ENCODE data around the gene SPINT4. TPM values are rescaled to one million over a fixed set of nuclear protein-coding genes. Genes with fewer than 3 reads are reported as not detected.
"Not testable (repeated sequence)": the region's sequence is repeated elsewhere in the genome, so short reads cannot be mapped to it uniquely, and the experiment has no call there.

The SPINT4 gene
- polyA plus RNA-seq, 1 donor (not counting 4 experiments of a cell fraction or from before 2014, with no cell fraction given) = not detected

- no peak within 1 kb of the TSS for H3K27ac ChIP-seq (ENCODE audit: control insufficient read depth, insufficient read depth, low read length)
- no peak within 1 kb of the TSS for H3K4me2 ChIP-seq (ENCODE audit: control insufficient read depth, extremely low read depth, insufficient read depth, low read depth, low read length)
- dilution Hi-C loops (cut with MboI; ENCODE audit: extremely low pct_ligation_motif_present, low sequenced_read_pairs) = no loop called here
- no peak within 1 kb of the TSS for H3K9ac ChIP-seq (ENCODE audit: control insufficient read depth, extremely low read depth, insufficient read depth, low read length)
- DNase-seq (ENCODE audit: low read depth, low spot score) (no peak), FAIRE-seq (no peak)
- no peaks in the 10 kb centered on the region for H3K36me3 ChIP-seq (ENCODE audit: control insufficient read depth in 2 of 2, extremely low read depth in 1 of 2, insufficient read depth in 2 of 2, low read length in 2 of 2)
- no peak for TF ChIP-seq EZH2 (IDR thresholded peaks at IDR 0.05; ENCODE audit: low read length)
- no peak for TF ChIP-seq CTCF (optimal IDR thresholded peaks at IDR 0.05 in 1 of 3, IDR thresholded peaks at IDR 0.05 in 1 of 3, conservative IDR thresholded peaks at IDR 0.05 in 1 of 3; ENCODE audit: extremely low read depth in 1 of 3, insufficient read depth in 2 of 3, low read length in 3 of 3)
- no peaks in the 10 kb centered on the region for H3K9me1 ChIP-seq (ENCODE audit: control insufficient read depth, extremely low read depth, insufficient read depth, low read length)
- no peaks in the 10 kb centered on the region for H3K9me3 ChIP-seq (ENCODE audit: control insufficient read depth, low read depth, low read length)
- H3K4me3 ChIP-seq (ENCODE audit: control insufficient read depth in 2 of 3, extremely low read depth in 1 of 3, insufficient read depth in 2 of 3, low read depth in 1 of 3, low read length in 3 of 3) = no peak within 1 kb of the TSS
- no peaks in the 10 kb centered on the region for H3K4me1 ChIP-seq (ENCODE audit: control insufficient read depth, extremely low read depth, insufficient read depth, low read length)
- H4K20me1 ChIP-seq (ENCODE audit: control insufficient read depth, extremely low read depth, insufficient read depth, low read length) = no peaks in the 10 kb centered on the region
- H3K27me3 ChIP-seq (ENCODE audit: control insufficient read depth, extremely low read depth, insufficient read depth, low read length) = no peaks in the 10 kb centered on the region
- H2AFZ ChIP-seq (ENCODE audit: control insufficient read depth, low read length) = no peak within 1 kb of the TSS
- H3K79me2 ChIP-seq (ENCODE audit: control insufficient read depth, insufficient read depth, low read length) = no peaks in the 10 kb centered on the region
Observed at GRCh38 chr20:45701873-45702272, 20.3 kb upstream of the SPINT4 start, which contains the start of gene WFDC13. Gene WFDC13 (plus strand): TSS chr20:45702038. CDS start chr20:45702124, 86 bp downstream.

GRCh38 chr20:45704969-45705637 is 17.0 kb upstream of the SPINT4 start, which contains the start of gene WFDC10B:
Gene WFDC10B (minus strand): TSS chr20:45705019. CDS start chr20:45685992, 19,027 bp downstream.
- TF ChIP-seq EZH2 (IDR thresholded peaks at IDR 0.05; ENCODE audit: low read length) (no peak), CTCF (optimal IDR thresholded peaks at IDR 0.05 in 1 of 3, IDR thresholded peaks at IDR 0.05 in 1 of 3, conservative IDR thresholded peaks at IDR 0.05 in 1 of 3; ENCODE audit: extremely low read depth in 1 of 3, insufficient read depth in 2 of 3, low read length in 3 of 3) (no peak)
- dilution Hi-C loops (cut with MboI; ENCODE audit: extremely low pct_ligation_motif_present, low sequenced_read_pairs) = no loop called here
- Histone ChIP-seq H3K27me3 (ENCODE audit: control insufficient read depth, extremely low read depth, insufficient read depth, low read length) (peaks cover 3% of the 10 kb centered on the region), H3K4me1 (ENCODE audit: control insufficient read depth, extremely low read depth, insufficient read depth, low read length) (no peaks in the 10 kb centered on the region), H3K79me2 (ENCODE audit: control insufficient read depth, insufficient read depth, low read length) (no peaks in the 10 kb centered on the region), H3K9me3 (ENCODE audit: control insufficient read depth, low read depth, low read length) (no peaks in the 10 kb centered on the region), H3K9me1 (ENCODE audit: control insufficient read depth, extremely low read depth, insufficient read depth, low read length) (no peaks in the 10 kb centered on the region), H4K20me1 (ENCODE audit: control insufficient read depth, extremely low read depth, insufficient read depth, low read length) (no peaks in the 10 kb centered on the region), H3K4me2 (ENCODE audit: control insufficient read depth, extremely low read depth, insufficient read depth, low read depth, low read length) (no peak within 1 kb of the TSS), H3K36me3 (ENCODE audit: control insufficient read depth in 2 of 2, extremely low read depth in 1 of 2, insufficient read depth in 2 of 2, low read length in 2 of 2) (no peaks in the 10 kb centered on the region), H3K4me3 (ENCODE audit: control insufficient read depth in 2 of 3, extremely low read depth in 1 of 3, insufficient read depth in 2 of 3, low read depth in 1 of 3, low read length in 3 of 3) (no peak within 1 kb of the TSS), H3K27ac (ENCODE audit: control insufficient read depth, insufficient read depth, low read length) (no peak within 1 kb of the TSS), H2AFZ (ENCODE audit: control insufficient read depth, low read length) (no peak within 1 kb of the TSS), H3K9ac (ENCODE audit: control insufficient read depth, extremely low read depth, insufficient read depth, low read length) (no peak within 1 kb of the TSS)
- FAIRE-seq = no peak
- no peak for DNase-seq (ENCODE audit: low read depth, low spot score)

GRCh38 chr20:45716141-45716688 is 5.9 kb upstream of the SPINT4 start:
- H3K4me3 ChIP-seq (ENCODE audit: control insufficient read depth in 2 of 3, extremely low read depth in 1 of 3, insufficient read depth in 2 of 3, low read depth in 1 of 3, low read length in 3 of 3); H3K27ac ChIP-seq (ENCODE audit: control insufficient read depth, insufficient read depth, low read length); H3K9me1 ChIP-seq (ENCODE audit: control insufficient read depth, extremely low read depth, insufficient read depth, low read length); H3K27me3 ChIP-seq (ENCODE audit: control insufficient read depth, extremely low read depth, insufficient read depth, low read length); H3K9ac ChIP-seq (ENCODE audit: control insufficient read depth, extremely low read depth, insufficient read depth, low read length); FAIRE-seq; H3K4me2 ChIP-seq (ENCODE audit: control insufficient read depth, extremely low read depth, insufficient read depth, low read depth, low read length); H3K9me3 ChIP-seq (ENCODE audit: control insufficient read depth, low read depth, low read length); DNase-seq (ENCODE audit: low read depth, low spot score); H4K20me1 ChIP-seq (ENCODE audit: control insufficient read depth, extremely low read depth, insufficient read depth, low read length); H3K4me1 ChIP-seq (ENCODE audit: control insufficient read depth, extremely low read depth, insufficient read depth, low read length); H3K36me3 ChIP-seq (ENCODE audit: control insufficient read depth in 2 of 2, extremely low read depth in 1 of 2, insufficient read depth in 2 of 2, low read length in 2 of 2); H3K79me2 ChIP-seq (ENCODE audit: control insufficient read depth, insufficient read depth, low read length); H2AFZ ChIP-seq (ENCODE audit: control insufficient read depth, low read length); dilution Hi-C loops (cut with MboI; ENCODE audit: extremely low pct_ligation_motif_present, low sequenced_read_pairs): not testable (repeated sequence)

Measured in keratinocyte (primary cell).